HG03521 (cell line): Measurements from ENCODE around the gene CWH43.
"Not testable (repeated sequence)": the region's sequence is repeated elsewhere in the genome, so short reads cannot be mapped to it uniquely, and the experiment has no call there.

Experiments
- ATAC-seq: cut with Tn5 transposase; IDR thresholded peaks from one replicate; pipeline ENCODE4 v1.9.1; 2021; ENCODE audit warnings: mild to moderate bottlenecking, moderate library complexity; ENCODE audit not compliant: unreplicated experiment

CWH43 gene

GRCh38 chr4:48985976-48986653 is at the start of gene CWH43:
Gene CWH43, plus strand, starts transcription at chr4:48986275. Its CDS starts 155 bp downstream, at chr4:48986430.
- no peak for ATAC-seq

GRCh38 chr4:48937033-48937432 is 49.0 kb upstream of the CWH43 start:
- no peak for ATAC-seq

- no peak for ATAC-seq
Measured at GRCh38 chr4:48938831-48939230, 47.2 kb upstream of the CWH43 start.

GRCh38 chr4:48939785-48940184 is 46.3 kb upstream of the CWH43 start:
- no peak for ATAC-seq

- no peak for ATAC-seq
Measured at GRCh38 chr4:48943387-48943786, 42.7 kb upstream of the CWH43 start.

GRCh38 chr4:48944252-48944651 is 41.8 kb upstream of the CWH43 start:
- no peak for ATAC-seq

GRCh38 chr4:48944756-48945241 is 41.3 kb upstream of the CWH43 start:
- ATAC-seq = no peak

- no peak for ATAC-seq
Measured at GRCh38 chr4:48945981-48946380, 40.1 kb upstream of the CWH43 start.

- no peak for ATAC-seq
Measured at GRCh38 chr4:48947731-48948130, 38.3 kb upstream of the CWH43 start.

GRCh38 chr4:48949086-48949485 is 37.0 kb upstream of the CWH43 start:
- no peak for ATAC-seq

- no peak for ATAC-seq
Measured at GRCh38 chr4:48949518-48950219, 36.4 kb upstream of the CWH43 start.

GRCh38 chr4:48954314-48954713 is 31.8 kb upstream of the CWH43 start:
- ATAC-seq = no peak

- ATAC-seq = not testable (repeated sequence)
Measured at GRCh38 chr4:48957366-48957765, 28.7 kb upstream of the CWH43 start.

- ATAC-seq = no peak
Measured at GRCh38 chr4:48958582-48958981, 27.5 kb upstream of the CWH43 start.

- ATAC-seq = no peak
Measured at GRCh38 chr4:48960988-48961635, 25.0 kb upstream of the CWH43 start.

- no peak for ATAC-seq
Measured at GRCh38 chr4:48962636-48963035, 23.4 kb upstream of the CWH43 start.

GRCh38 chr4:48963042-48963679 is 22.9 kb upstream of the CWH43 start:
- peak; percentile 79 for ATAC-seq

- ATAC-seq = no peak
Measured at GRCh38 chr4:48967101-48967500, 19.0 kb upstream of the CWH43 start.

GRCh38 chr4:48967631-48968030 is 18.4 kb upstream of the CWH43 start:
- no peak for ATAC-seq

GRCh38 chr4:48968814-48969213 is 17.3 kb upstream of the CWH43 start:
- ATAC-seq = no peak

- no peak for ATAC-seq
Measured at GRCh38 chr4:48970471-48970921, 15.6 kb upstream of the CWH43 start.
